GM23248 (cell line): Measurements from ENCODE around the gene PMPCA. TPM values are rescaled to one million over a fixed set of nuclear protein-coding genes. Genes with fewer than 3 reads are reported as not detected.

ENCODE experiments used
- DNase-seq: peaks from one replicate; pipeline ENCODE4 v3.0.0-alpha.2; 2015
- H2AFZ ChIP-seq: fragments of 200-600 bp; sonication (generic); 2 replicates; pipeline ENCODE4 v1.6.1; 2016; ENCODE audit warnings: antibody characterized with exemption
- H3F3A ChIP-seq: fragments of 200-600 bp; sonication (generic); 2 replicates; pipeline ENCODE4 v1.6.1; 2016; ENCODE audit warnings: mild to moderate bottlenecking, antibody characterized with exemption, mixed run types; ENCODE audit not compliant: insufficient read depth
- H3K27ac ChIP-seq: fragments of 200-600 bp; sonication (generic); 2 replicates; pipeline ENCODE4 v1.5.1; 2016; ENCODE audit warnings: mild to moderate bottlenecking
- H3K27me3 ChIP-seq: fragments of 200-600 bp; sonication (generic); replicated peaks from 2 replicates; pipeline ENCODE4 v1.6.1; 2016; ENCODE audit warnings: mild to moderate bottlenecking; ENCODE audit not compliant: insufficient read depth
- H3K36me3 ChIP-seq: fragments of 200-600 bp; sonication (generic); 2 replicates; pipeline ENCODE4 v1.6.1; 2016; ENCODE audit warnings: low read depth, mild to moderate bottlenecking
- H3K4me1 ChIP-seq: fragments of 200-600 bp; sonication (generic); 2 replicates; pipeline ENCODE4 v1.6.1; 2016; ENCODE audit warnings: mild to moderate bottlenecking; ENCODE audit not compliant: insufficient read depth
- H3K4me2 ChIP-seq: fragments of 200-600 bp; sonication (generic); one replicate; pipeline ENCODE4 v1.6.1; 2016; ENCODE audit warnings: mild to moderate bottlenecking; ENCODE audit not compliant: unreplicated experiment
- H3K4me3 ChIP-seq: fragments of 200-600 bp; sonication (generic); 2 replicates; pipeline ENCODE4 v1.5.1; 2016; ENCODE audit warnings: mild to moderate bottlenecking
- H3K79me2 ChIP-seq: fragments of 200-600 bp; sonication (generic); 2 replicates; pipeline ENCODE4 v1.6.1; 2016; ENCODE audit warnings: mild to moderate bottlenecking; ENCODE audit not compliant: insufficient read depth
- H3K9ac ChIP-seq: fragments of 200-600 bp; sonication (generic); 2 replicates; pipeline ENCODE4 v1.6.1; 2016; ENCODE audit warnings: mild to moderate bottlenecking
- H3K9me2 ChIP-seq: fragments of 200-600 bp; sonication (generic); 2 replicates; pipeline ENCODE4 v1.6.1; 2016; ENCODE audit warnings: mixed run types, mild to moderate bottlenecking, moderate library complexity; ENCODE audit not compliant: insufficient read depth
- H3K9me3 ChIP-seq: fragments of 200-600 bp; sonication (generic); one replicate; pipeline ENCODE4 v1.6.1; 2017; ENCODE audit warnings: low read depth
- H4K20me1 ChIP-seq: fragments of 200-600 bp; sonication (generic); 2 replicates; pipeline ENCODE4 v1.6.0; 2016; ENCODE audit not compliant: insufficient read depth
- EZH2 ChIP-seq: fragments of 200-600 bp; sonication (generic); IDR thresholded peaks from 2 replicates; pipeline ENCODE4 v1.6.1; 2018; ENCODE audit warnings: antibody characterized with exemption, mild to moderate bottlenecking; ENCODE audit not compliant: insufficient read depth, poor library complexity, severe bottlenecking
- EZH2phosphoT487 ChIP-seq: fragments of 200-600 bp; sonication (generic); IDR thresholded peaks from 2 replicates; pipeline ENCODE4 v1.6.1; 2018; ENCODE audit warnings: antibody characterized with exemption, moderate library complexity, mild to moderate bottlenecking, low read depth; ENCODE audit not compliant: insufficient read depth
- WGBS, 2 experiments: methylation state at CpG; one replicate each; pipeline ENCODE4 v1.1.6; 2015 to 2017; ENCODE audit warnings: low lambda C conversion rate in 2 of 2, low coverage in 1 of 2; ENCODE audit errors: missing lambda C conversion rate in 2 of 2; 5-methylcytosine and 5-hydroxymethylcytosine counted together
- in situ Hi-C: fragments of 300-500 bp; cut with MboI; formaldehyde crosslinking; loops from 2 replicates; pipeline ENCODE4 v1.15.0; 2020
- polyA plus RNA-seq: library from polyadenylated mRNA; unstranded; fragments of >200 nt; fragmentation: Nextera tagmentation; extraction: Ambion mirVana; gene quantifications from 2 replicates; pipeline ENCODE4 v1.2.1, GENCODE V29; 2016
- total RNA-seq: library from RNA; depleted of rRNA; stranded (reverse); fragments of >200 nt; shearing (Covaris generic); gene quantifications from 2 replicates; pipeline ENCODE4 v1.2.3, GENCODE V29; 2014

The PMPCA gene
- total and polyA plus RNA-seq, 2 experiments from 2014 or later, result 58.7 to 77.4 TPM

DNA sequence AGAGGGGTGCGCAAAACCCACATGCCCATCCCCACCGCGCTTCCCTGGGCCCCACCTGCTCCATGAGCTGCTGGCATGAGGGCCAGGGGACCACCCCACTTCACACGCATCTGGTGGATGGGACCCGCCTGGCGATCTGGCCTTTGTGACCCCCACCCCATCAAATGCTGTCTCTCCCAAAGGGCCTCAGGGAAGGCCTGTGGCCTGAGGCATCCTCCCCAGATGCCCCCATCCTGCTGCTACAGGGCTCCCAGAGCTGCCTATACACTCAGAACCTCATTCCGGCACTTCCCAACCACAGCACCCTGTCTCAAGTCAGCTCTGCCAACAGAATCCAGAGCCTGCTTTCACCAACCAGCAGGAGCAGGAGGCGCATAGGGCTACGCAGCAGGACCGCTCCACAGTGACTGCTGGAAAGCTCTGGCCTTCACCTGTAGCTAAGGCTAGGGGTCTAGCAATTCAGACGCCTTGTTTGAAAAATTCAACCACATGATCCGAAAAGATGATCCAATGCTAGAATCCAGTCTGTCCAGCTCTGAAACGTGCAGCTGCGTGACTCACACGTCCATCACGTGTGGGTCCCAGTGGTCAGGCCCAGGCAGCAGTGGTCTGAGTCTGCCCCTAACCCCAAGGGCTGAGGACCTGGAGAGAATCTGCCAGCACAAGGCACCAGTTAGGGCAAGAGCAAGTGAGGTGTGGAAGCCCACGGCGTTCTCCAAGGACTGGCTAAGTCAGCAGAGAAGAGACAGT, 9.1 kb upstream of the PMPCA start:
- no peaks in the 10 kb centered on the region for H3K36me3 ChIP-seq
- H3K9me3 ChIP-seq, result no peaks in the 10 kb centered on the region
- H3K4me3 ChIP-seq, result no peak overlapping the region
- 85 to 86% methylated on average over 18 of the region's 18 CpGs for WGBS, 2 experiments
- peak; percentile 30 for DNase-seq
- no peaks in the 10 kb centered on the region for H3K27me3 ChIP-seq
- H3K4me2 ChIP-seq, result no peak overlapping the region
- peaks cover 33% of the 10 kb centered on the region for H3K79me2 ChIP-seq
- H2AFZ ChIP-seq, result no peak overlapping the region
- H4K20me1 ChIP-seq, result no peaks in the 10 kb centered on the region
- peaks cover 10% of the 10 kb centered on the region; the same call in 1 of the 2 replicates for H3F3A ChIP-seq
- H3K4me1 ChIP-seq, result peaks cover 7% of the 10 kb centered on the region
- TF ChIP-seq EZH2 (no peak), EZH2phosphoT487 (no peak)
- no peaks in the 10 kb centered on the region for H3K9me2 ChIP-seq
- no peak overlapping the region for H3K27ac ChIP-seq
- peak overlapping the region; percentile 85; the same call in 1 of the 2 replicates for H3K9ac ChIP-seq
- in situ Hi-C loops, result no loop called here

DNA sequence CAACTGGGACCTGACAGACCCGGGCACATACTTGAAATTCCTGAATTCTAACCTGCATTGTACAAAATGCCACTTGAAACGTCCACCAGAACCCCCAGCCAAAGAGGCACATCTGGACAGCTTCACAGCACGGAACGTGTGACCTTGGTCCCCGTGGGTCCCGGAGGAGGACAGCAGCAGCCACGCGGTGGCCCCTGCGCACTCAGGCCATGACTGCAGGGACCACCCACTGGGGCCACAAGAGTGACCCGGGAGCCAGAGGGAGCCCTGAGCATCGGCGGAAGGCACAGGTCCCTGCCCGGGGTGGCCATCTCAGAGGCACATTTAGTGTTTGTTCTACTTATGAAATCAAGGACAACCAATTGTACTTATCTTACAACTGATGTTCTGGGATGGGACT, 8.4 kb upstream of the PMPCA start:
- Histone ChIP-seq H2AFZ (no peak overlapping the region), H3K4me1 (peaks cover 7% of the 10 kb centered on the region), H3K9ac (no peak overlapping the region), H3K4me3 (no peak overlapping the region), H3K27ac (no peak overlapping the region), H3F3A (peaks cover 10% of the 10 kb centered on the region; the same call in 1 of the 2 replicates), H3K79me2 (peaks cover 26% of the 10 kb centered on the region), H3K4me2 (no peak overlapping the region), H3K9me3 (no peaks in the 10 kb centered on the region), H3K27me3 (no peaks in the 10 kb centered on the region), H3K9me2 (no peaks in the 10 kb centered on the region), H4K20me1 (no peaks in the 10 kb centered on the region), H3K36me3 (no peaks in the 10 kb centered on the region)
- in situ Hi-C loops, result no loop called here
- no peak for DNase-seq
- TF ChIP-seq EZH2phosphoT487 (no peak), EZH2 (no peak)
- WGBS, 2 experiments, result 73 to 75% methylated on average over 13 of the region's 13 CpGs

DNA sequence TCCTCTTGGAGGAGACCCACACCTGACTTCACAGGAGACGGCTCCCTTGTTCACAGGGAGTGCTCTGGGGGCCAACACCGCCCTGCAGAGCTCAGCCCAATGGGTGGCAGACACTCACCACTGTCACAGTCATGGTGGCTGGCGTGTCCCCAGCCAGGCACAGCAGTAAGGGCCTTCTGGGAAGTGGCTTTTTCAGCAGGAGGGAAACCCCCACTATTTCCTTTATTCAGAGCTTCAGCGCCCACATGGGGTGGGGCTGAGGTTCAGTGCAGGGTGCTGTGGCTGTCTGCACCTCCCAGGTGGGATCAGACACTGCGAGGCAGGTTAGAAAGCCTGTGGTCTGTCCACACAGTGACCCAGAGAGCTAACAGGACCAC, 6.9 kb upstream of the PMPCA start:
- Histone ChIP-seq H3K4me1 (peaks cover 5% of the 10 kb centered on the region), H3K79me2 (peaks cover 16% of the 10 kb centered on the region), H3K36me3 (peaks cover 4% of the 10 kb centered on the region; the same call in 1 of the 2 replicates), H4K20me1 (no peaks in the 10 kb centered on the region), H3K9me3 (no peaks in the 10 kb centered on the region), H2AFZ (no peak overlapping the region), H3F3A (peaks cover 10% of the 10 kb centered on the region; the same call in 1 of the 2 replicates), H3K4me2 (no peak overlapping the region), H3K9me2 (no peaks in the 10 kb centered on the region), H3K27ac (no peak overlapping the region), H3K9ac (no peak overlapping the region), H3K27me3 (no peaks in the 10 kb centered on the region), H3K4me3 (no peak overlapping the region)
- DNase-seq, result no peak
- TF ChIP-seq EZH2phosphoT487 (no peak), EZH2 (no peak)
- 89 to 94% methylated on average over 3 to 4 of the region's 5 CpGs for WGBS, 2 experiments
- in situ Hi-C loops, result no loop called here

DNA sequence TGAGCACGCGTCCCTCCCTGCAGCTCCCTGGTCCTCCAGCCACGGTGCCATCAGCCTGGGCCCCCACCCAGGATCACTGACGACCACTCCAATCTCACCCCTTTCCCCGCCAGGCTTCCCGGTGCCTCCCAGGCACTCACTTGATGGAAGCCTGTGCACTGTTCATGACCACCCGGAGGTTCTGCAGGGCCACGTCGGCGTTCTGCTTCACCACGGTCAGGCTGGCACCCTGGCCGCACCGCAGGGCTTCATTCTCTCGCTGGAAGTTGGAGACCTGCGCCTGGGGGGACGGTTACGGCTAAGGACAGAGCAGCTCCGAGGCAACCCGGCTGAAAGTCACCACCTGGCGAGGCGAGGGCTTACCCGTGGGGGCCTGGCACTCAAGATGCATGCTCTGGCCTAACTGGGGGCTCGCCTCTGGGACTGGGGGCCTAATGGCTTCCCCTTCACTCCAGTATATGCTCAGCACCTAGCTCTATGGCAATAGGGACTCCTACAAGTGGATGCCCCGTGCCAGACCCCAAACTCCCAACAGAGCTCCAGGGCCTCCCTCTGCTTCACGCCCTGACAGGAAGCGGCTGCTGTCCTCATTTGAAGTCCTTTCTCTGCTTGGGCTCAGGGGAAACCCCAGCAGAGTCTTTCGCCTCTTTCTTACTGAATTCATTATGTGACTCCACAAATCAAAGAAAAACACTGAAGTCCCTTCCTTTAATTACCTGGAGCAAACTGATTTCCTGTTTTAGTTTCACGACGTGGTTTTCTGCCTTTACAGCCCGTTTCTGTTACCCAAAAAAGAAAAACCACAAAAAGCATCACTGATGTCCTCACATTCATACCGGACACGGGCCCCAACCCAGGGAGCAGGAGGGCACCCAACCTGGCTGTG, 6.3 kb upstream of the PMPCA start:
- Histone ChIP-seq H3K36me3 (peaks cover 4% of the 10 kb centered on the region; the same call in 1 of the 2 replicates), H3K4me1 (peaks cover 1% of the 10 kb centered on the region; the same call in 1 of the 2 replicates), H3K4me3 (no peak overlapping the region), H3K9ac (no peak overlapping the region), H3K9me3 (no peaks in the 10 kb centered on the region), H3F3A (peaks cover 10% of the 10 kb centered on the region; the same call in 1 of the 2 replicates), H3K79me2 (peaks cover 16% of the 10 kb centered on the region), H3K9me2 (no peaks in the 10 kb centered on the region), H2AFZ (no peak overlapping the region), H3K27me3 (no peaks in the 10 kb centered on the region), H3K27ac (no peak overlapping the region), H4K20me1 (no peaks in the 10 kb centered on the region), H3K4me2 (no peak overlapping the region)
- no peak for DNase-seq
- TF ChIP-seq EZH2 (no peak), EZH2phosphoT487 (no peak)
- 90% methylated on average over 30 to 32 of the region's 32 CpGs for WGBS, 2 experiments
- in situ Hi-C loops, result no loop called here
